HepG2 (cell line): Measurements from ENCODE around the gene C3orf85. TPM values are rescaled to one million over a fixed set of nuclear protein-coding genes. Genes with fewer than 3 reads are reported as not detected.
A peak's percentile ranks its signal among the peaks of the same experiment; 100 is the strongest.

Source experiments
- ATAC-seq: fragments of 200-7000 bp; cut with Tn5 transposase; 3 replicates; pipeline ENCODE4 v1.9.1; 2020; ENCODE audit warnings: mild to moderate bottlenecking, moderate library complexity
- BruUV-seq: library from RNA; stranded (reverse); fragments of 400-500 nt; replicated peaks from 2 replicates; lab custom pipeline; 2021; lab: Mats Ljungman, UMichigan
- CTCF ChIA-PET: fragments of 300-600 bp; formaldehyde crosslinking; extraction: SDS; loops from one replicate; lab custom pipeline; 2021; ENCODE audit warnings: low total read pairs, inconsistent platforms, low intra/inter-chr PET ratio; lab: Yijun Ruan, JAX
- POLR2A ChIA-PET: fragments of 350-600 bp; sonication (Branson Sonifier 250); formaldehyde crosslinking; loops from one replicate; lab custom pipeline; 2020; ENCODE audit warnings: antibody characterized with exemption, inconsistent platforms; lab: Yijun Ruan, JAX
- DNase-seq: peaks from one replicate; pipeline ENCODE4 v3.0.0-alpha.2; 2015; ENCODE audit warnings: low spot score
- FAIRE-seq: peaks from 3 replicates; lab custom pipeline; 2011; peaks lifted over from hg19 to GRCh38; lab: Jason Lieb, UNC
- H2AFZ ChIP-seq: one replicate; pipeline ENCODE4 v1.6.1; 2011; ENCODE audit warnings: low read length, inconsistent platforms
- H3K27ac ChIP-seq: fragments of 300-600 bp; 3 replicates; pipeline ENCODE4 v1.8.0; 2011; ENCODE audit warnings: mixed run types, mild to moderate bottlenecking, mixed read lengths, low read length, inconsistent platforms; ENCODE audit not compliant: insufficient read depth; ENCODE audit errors: extremely low read length
- H3K27me3 ChIP-seq, 2 experiments: fragments of 200-600 bp in 1 of 2; 2 replicates in 1 of 2; 3 replicates in 1 of 2; pipeline versions ENCODE4 v1.6.0 to v1.8.0; 2011; ENCODE audit warnings: low read length in 2 of 2, mild to moderate bottlenecking in 2 of 2, moderate library complexity in 2 of 2, inconsistent platforms in 1 of 2; ENCODE audit not compliant: insufficient read depth in 2 of 2, control insufficient read depth in 1 of 2
- H3K36me3 ChIP-seq, 2 experiments: fragments of 200-600 bp in 1 of 2; replicated peaks in 1 of 2; 2 replicates in 1 of 2; 3 replicates in 1 of 2; pipeline versions ENCODE4 v1.5.1 to v1.8.0; 2011; ENCODE audit warnings: low read length in 2 of 2, inconsistent platforms in 1 of 2; ENCODE audit not compliant: insufficient read depth in 2 of 2, control insufficient read depth in 1 of 2
- H3K4me1 ChIP-seq: 2 replicates; pipeline ENCODE4 v1.5.1; 2012; ENCODE audit warnings: low read length, inconsistent platforms; ENCODE audit not compliant: insufficient read depth
- H3K4me2 ChIP-seq: 2 replicates; pipeline ENCODE4 v1.6.0; 2011; ENCODE audit warnings: low read depth, low read length, inconsistent platforms
- H3K4me3 ChIP-seq, 3 experiments: fragments of 200-600 bp in 1 of 3; sonication (generic), shearing (Covaris generic) in 1 of 3; replicated peaks in 1 of 3; 2 replicates each; pipeline ENCODE4 v1.5.1; 2011 to 2016; ENCODE audit warnings: low read length in 3 of 3, inconsistent platforms in 2 of 3, low read depth in 2 of 3, mild to moderate bottlenecking in 2 of 3, control low read depth in 1 of 3, mixed read lengths in 1 of 3; ENCODE audit not compliant: insufficient read depth in 1 of 3
- H3K79me2 ChIP-seq: one replicate; pipeline ENCODE4 v1.6.1; 2011; ENCODE audit warnings: low read length, inconsistent platforms; ENCODE audit not compliant: insufficient read depth
- H3K9ac ChIP-seq: 2 replicates; pipeline ENCODE4 v1.6.0; 2011; ENCODE audit warnings: mild to moderate bottlenecking, low read depth, low read length, inconsistent platforms; ENCODE audit not compliant: insufficient read depth
- H3K9me3 ChIP-seq: 2 replicates; pipeline ENCODE4 v1.5.1; 2012; ENCODE audit warnings: mild to moderate bottlenecking, low read length
- H4K20me1 ChIP-seq: 2 replicates; pipeline ENCODE4 v1.6.0; 2011; ENCODE audit warnings: inconsistent platforms, mild to moderate bottlenecking, low read length, moderate library complexity; ENCODE audit not compliant: insufficient read depth
- ARID5B ChIP-seq: IDR thresholded peaks from 2 replicates; pipeline ENCODE4 v1.4.0; 2020; ENCODE audit warnings: mild to moderate bottlenecking, missing genetic modification reagents
- GFI1 ChIP-seq: sonication (generic); formaldehyde crosslinking; IDR thresholded peaks from 2 replicates; pipeline ENCODE4 v1.5.0; 2020; ENCODE audit warnings: missing genetic modification reagents, mild to moderate bottlenecking, borderline replicate concordance
- HHEX ChIP-seq: IDR thresholded peaks from 2 replicates; pipeline ENCODE4 v1.6.1; 2016; ENCODE audit warnings: control low read depth
- KAT2B ChIP-seq: fragments of 150-350 bp; IDR thresholded peaks from 2 replicates; pipeline ENCODE4 v1.6.1; 2014; ENCODE audit warnings: low read depth, low read length, borderline replicate concordance
- MED1 ChIP-seq: sonication (generic); formaldehyde crosslinking; IDR thresholded peaks from 2 replicates; pipeline ENCODE4 v1.4.0; 2020; ENCODE audit warnings: missing genetic modification reagents
- MTF2 ChIP-seq: sonication (generic); formaldehyde crosslinking; IDR thresholded peaks from 2 replicates; pipeline ENCODE4 v1.5.0; 2020; ENCODE audit warnings: missing genetic modification reagents, borderline replicate concordance
- MXD4 ChIP-seq: IDR thresholded peaks from 2 replicates; pipeline ENCODE4 v1.6.1; 2016; ENCODE audit warnings: mild to moderate bottlenecking, missing biosample characterization, missing genetic modification reagents
- MYNN ChIP-seq: sonication (generic); formaldehyde crosslinking; IDR thresholded peaks from 2 replicates; pipeline ENCODE4 v1.4.0; 2020; ENCODE audit warnings: mild to moderate bottlenecking, low read depth, missing genetic modification reagents
- NR2C2 ChIP-seq: sonication (generic); formaldehyde crosslinking; IDR thresholded peaks from 2 replicates; pipeline ENCODE4 v1.4.0; 2020; ENCODE audit warnings: missing genetic modification reagents, mild to moderate bottlenecking, moderate library complexity, borderline replicate concordance
- PATZ1 ChIP-seq: sonication (generic); formaldehyde crosslinking; IDR thresholded peaks from 2 replicates; pipeline ENCODE4 v1.4.0; 2020; ENCODE audit warnings: missing genetic modification reagents
- RAD51 ChIP-seq: fragments of 450-650 bp; IDR thresholded peaks from 2 replicates; pipeline ENCODE4 v1.6.1; 2016; ENCODE audit warnings: borderline replicate concordance
- RARG ChIP-seq: sonication (generic); formaldehyde crosslinking; IDR thresholded peaks from 2 replicates; pipeline ENCODE4 v1.4.0; 2020; ENCODE audit warnings: low read depth, mild to moderate bottlenecking, missing genetic modification reagents
- REXO4 ChIP-seq: sonication (generic); formaldehyde crosslinking; IDR thresholded peaks from 2 replicates; pipeline ENCODE4 v1.8.0; 2022; ENCODE audit warnings: missing genetic modification reagents, mild to moderate bottlenecking, borderline replicate concordance
- SOX13 ChIP-seq, 3 experiments: fragments of 450-650 bp in 1 of 3; sonication (generic) in 1 of 3; formaldehyde crosslinking in 1 of 3; IDR thresholded peaks in 2 of 3; conservative IDR thresholded peaks in 1 of 3; 2 replicates each; pipeline versions ENCODE4 v1.5.0 to v1.6.1; 2016 to 2020; ENCODE audit warnings: antibody characterized with exemption in 1 of 3, mild to moderate bottlenecking in 1 of 3, missing compliant biosample characterization in 1 of 3, missing genetic modification reagents in 1 of 3, moderate library complexity in 1 of 3
- SRSF1 ChIP-seq: fragments of 200-400 bp; formaldehyde crosslinking; optimal IDR thresholded peaks from 2 replicates; pipeline ENCODE3; 2017; ENCODE audit warnings: mild to moderate bottlenecking, low read depth, low read length, moderate library complexity
- THAP11 ChIP-seq: IDR thresholded peaks from 2 replicates; pipeline ENCODE4 v1.6.1; 2016; ENCODE audit warnings: missing biosample characterization, missing genetic modification reagents
- XBP1 ChIP-seq: sonication (generic); formaldehyde crosslinking; IDR thresholded peaks from 2 replicates; pipeline ENCODE4 v1.5.0; 2020; ENCODE audit warnings: missing genetic modification reagents
- YY1 ChIP-seq: IDR thresholded peaks from 2 replicates; pipeline ENCODE4 v1.6.1; 2011; ENCODE audit warnings: low read length, low read depth, moderate library complexity, mild to moderate bottlenecking; ENCODE audit not compliant: insufficient read depth, insufficient replicate concordance
- ZNF350 ChIP-seq: sonication (generic); formaldehyde crosslinking; IDR thresholded peaks from 2 replicates; pipeline ENCODE4 v1.4.0; 2020; ENCODE audit warnings: mild to moderate bottlenecking, low read depth, missing genetic modification reagents, borderline replicate concordance
- ZNF569 ChIP-seq: sonication (generic); formaldehyde crosslinking; IDR thresholded peaks from 2 replicates; pipeline ENCODE4 v1.5.0; 2020; ENCODE audit warnings: mild to moderate bottlenecking, missing genetic modification reagents, moderate library complexity, borderline replicate concordance
- WGBS: methylation state at CpG from one replicate; pipeline ENCODE4 v1.1.6; 2017; ENCODE audit warnings: low lambda C conversion rate; 5-methylcytosine and 5-hydroxymethylcytosine counted together
- in situ Hi-C: cut with HindIII; loops from 2 replicates; pipeline ENCODE4 v1.10.0; 2017; ENCODE audit warnings: low pct_unique_long_range_greater_than_20kb; ENCODE audit not compliant: extremely low pct_ligation_motif_present
- intact Hi-C: fragments of 100-400 bp; cut with micrococcal nuclease; formaldehyde crosslinking; loops from one replicate; pipeline ENCODE4 v1.10.0; 2022; ENCODE audit not compliant: unreplicated experiment
- polyA plus RNA-seq, 8 experiments: library from polyadenylated mRNA; depleted of rRNA in 3 of 8; stranded (reverse) in 7 of 8; unstranded in 1 of 8; fragments of >200 nt; fragmentation: Illumina TruSeq in 4 of 8; extraction: Trizol in 4 of 8; gene quantifications; 2 replicates each; pipeline versions ENCODE4 v1.2.1 to v1.2.3, GENCODE V29; 2011 to 2016; ENCODE audit warnings: low read depth in 4 of 8, missing spikeins in 1 of 8, mixed read lengths in 1 of 8; ENCODE audit not compliant: insufficient read depth in 1 of 8
- total RNA-seq, 5 experiments: library from RNA; depleted of rRNA; stranded (reverse); fragments of >200 nt; fragmentation: Illumina TruSeq; extraction: Trizol; gene quantifications; 2 replicates each; pipeline ENCODE4 v1.2.3, GENCODE V29; 2016; ENCODE audit warnings: low read depth in 1 of 5
- TF ChIP-seq, protein P1 (sequence below): sonication (generic); formaldehyde crosslinking; IDR thresholded peaks from 2 replicates; pipeline ENCODE4 v1.4.0; 2020; ENCODE audit warnings: missing genetic modification reagents

C3orf85 gene
- total and polyA plus RNA-seq, 2 of the 13 experiments (the other 11 are each of a cell fraction or from before 2014, with no cell fraction given) = not detected

GRCh38 chr3:109155828-109156227 lies 19.3 kb downstream of the C3orf85 start:
- peak; percentile 71 for ATAC-seq

DNA sequence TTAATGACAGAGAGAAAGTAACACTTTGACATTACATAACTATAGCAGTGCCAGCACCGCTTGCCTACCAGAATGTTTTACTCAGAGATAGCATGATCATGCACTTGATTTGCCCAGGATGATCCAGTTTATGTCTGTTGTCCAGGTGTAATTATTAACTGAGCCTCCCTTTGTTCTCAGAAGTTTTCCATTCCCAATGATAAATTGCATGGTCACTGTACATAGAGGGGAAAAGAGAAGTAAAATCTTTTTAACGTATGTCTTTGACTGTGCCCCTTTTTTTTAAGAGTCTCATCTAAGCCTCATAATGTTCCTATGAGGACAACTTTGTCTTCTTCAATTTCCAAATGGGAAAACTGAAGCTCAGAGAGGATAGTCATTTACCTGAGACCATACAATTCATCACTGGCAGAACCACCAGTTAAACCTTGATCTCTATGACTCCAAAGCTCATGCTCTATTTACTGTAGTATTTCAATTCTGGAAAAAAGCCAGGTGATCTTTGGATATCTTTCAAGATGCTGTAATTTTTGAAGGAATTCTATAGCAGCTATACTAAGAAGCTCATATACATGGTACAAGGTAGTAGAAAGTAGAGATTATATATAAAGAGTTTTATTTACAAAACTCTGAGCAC lies 25.1 kb downstream of the C3orf85 start:
- Histone ChIP-seq H3K79me2 (no peaks in the 10 kb centered on the region), H2AFZ (no peak overlapping the region), H3K36me3 (no peaks in the 10 kb centered on the region), H3K27ac (peak overlapping the region; percentile 73), H3K9me3 (no peaks in the 10 kb centered on the region), H4K20me1 (no peaks in the 10 kb centered on the region), H3K4me1 (peaks cover 21% of the 10 kb centered on the region), H3K4me2 (peak overlapping the region; percentile 58), H3K4me3 (peak overlapping the region in 1 of 3 experiments; percentile 32; a peak in 2 of 6 replicates), H3K9ac (no peak overlapping the region), H3K27me3 (no peaks in the 10 kb centered on the region)
- DNase-seq = peak; percentile 46
- peak; percentile 89 for ATAC-seq
- in situ Hi-C loops (no loop called here), intact Hi-C loops (no loop called here)
- 0% methylated on average over 2 of the region's 2 CpGs for WGBS
- no TSS peak for BruUV-seq
- CTCF ChIA-PET = no interaction called here
- no peak for FAIRE-seq
- POLR2A ChIA-PET = no interaction called here
- TF ChIP-seq PATZ1 (CRISPR knock-in tag) (no peak), XBP1 (CRISPR knock-in tag) (no peak), ARID5B (CRISPR knock-in tag) (peak; percentile 54), MYNN (CRISPR knock-in tag) (no peak), SRSF1 (no peak)

More at GRCh38 chr3:109155828-109156227, 19.3 kb downstream of the C3orf85 start:
- no peak overlapping the region for H3K27ac ChIP-seq
- H3K9ac ChIP-seq = no peak overlapping the region
- H3K79me2 ChIP-seq = no peaks in the 10 kb centered on the region
- H4K20me1 ChIP-seq = no peaks in the 10 kb centered on the region
- no peak for FAIRE-seq
- no peaks in the 10 kb centered on the region for H3K36me3 ChIP-seq
- no TSS peak for BruUV-seq
- CTCF ChIA-PET = no interaction called here
- H3K9me3 ChIP-seq = no peaks in the 10 kb centered on the region
- H3K4me3 ChIP-seq = no peak overlapping the region
- TF ChIP-seq MTF2 (CRISPR knock-in tag) (no peak), RARG (CRISPR knock-in tag) (no peak), RAD51 (no peak), MXD4 (CRISPR knock-in tag) (no peak), SOX13 (IDR thresholded peaks at IDR 0.05) (no peak), SOX13 (CRISPR knock-in tag; conservative IDR thresholded peaks at IDR 0.05 in 1 of 2, IDR thresholded peaks at IDR 0.05 in 1 of 2) (no peak), HHEX (CRISPR knock-in tag) (no peak), REXO4 (no peak), NR2C2 (CRISPR knock-in tag) (no peak), MED1 (CRISPR knock-in tag) (no peak), THAP11 (CRISPR knock-in tag) (no peak), GFI1 (CRISPR knock-in tag) (no peak), YY1 (no peak), KAT2B (no peak), ZNF569 (CRISPR knock-in tag) (no peak), ZNF350 (CRISPR knock-in tag) (no peak)
- TF ChIP-seq, protein P1, sequence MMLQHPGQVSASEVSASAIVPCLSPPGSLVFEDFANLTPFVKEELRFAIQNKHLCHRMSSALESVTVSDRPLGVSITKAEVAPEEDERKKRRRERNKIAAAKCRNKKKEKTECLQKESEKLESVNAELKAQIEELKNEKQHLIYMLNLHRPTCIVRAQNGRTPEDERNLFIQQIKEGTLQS = no peak
- TF ChIP-seq, all 625 proteins: peak for 0
- H2AFZ ChIP-seq = no peak overlapping the region
- intact Hi-C loops = no loop called here
- in situ Hi-C loops = no loop called here
- 6% methylated on average over 1 of the region's 1 CpG for WGBS
- H3K4me1 ChIP-seq = peaks cover 18% of the 10 kb centered on the region
- H3K4me2 ChIP-seq = no peak overlapping the region
- no peaks in the 10 kb centered on the region for H3K27me3 ChIP-seq
- POLR2A ChIA-PET = no interaction called here
- DNase-seq = no peak
